Stimulated activated CD8-positive, alpha-beta memory T cell treated with anti-CD3 and anti-CD28 coated beads, Interleukin-15, amount 100 ng/mL, for 4 hours (primary cell): Measurements from ENCODE around the gene BMF.
"Not testable (repeated sequence)": the region's sequence is repeated elsewhere in the genome, so short reads cannot be mapped to it uniquely, and the experiment has no call there.

Experiments
- DNase-seq, 2 donors: peaks; one replicate each; pipeline ENCODE4 v3.0.0-alpha.2; 2020; ENCODE audit warnings: low read depth in 2 of 2

BMF gene

DNA sequence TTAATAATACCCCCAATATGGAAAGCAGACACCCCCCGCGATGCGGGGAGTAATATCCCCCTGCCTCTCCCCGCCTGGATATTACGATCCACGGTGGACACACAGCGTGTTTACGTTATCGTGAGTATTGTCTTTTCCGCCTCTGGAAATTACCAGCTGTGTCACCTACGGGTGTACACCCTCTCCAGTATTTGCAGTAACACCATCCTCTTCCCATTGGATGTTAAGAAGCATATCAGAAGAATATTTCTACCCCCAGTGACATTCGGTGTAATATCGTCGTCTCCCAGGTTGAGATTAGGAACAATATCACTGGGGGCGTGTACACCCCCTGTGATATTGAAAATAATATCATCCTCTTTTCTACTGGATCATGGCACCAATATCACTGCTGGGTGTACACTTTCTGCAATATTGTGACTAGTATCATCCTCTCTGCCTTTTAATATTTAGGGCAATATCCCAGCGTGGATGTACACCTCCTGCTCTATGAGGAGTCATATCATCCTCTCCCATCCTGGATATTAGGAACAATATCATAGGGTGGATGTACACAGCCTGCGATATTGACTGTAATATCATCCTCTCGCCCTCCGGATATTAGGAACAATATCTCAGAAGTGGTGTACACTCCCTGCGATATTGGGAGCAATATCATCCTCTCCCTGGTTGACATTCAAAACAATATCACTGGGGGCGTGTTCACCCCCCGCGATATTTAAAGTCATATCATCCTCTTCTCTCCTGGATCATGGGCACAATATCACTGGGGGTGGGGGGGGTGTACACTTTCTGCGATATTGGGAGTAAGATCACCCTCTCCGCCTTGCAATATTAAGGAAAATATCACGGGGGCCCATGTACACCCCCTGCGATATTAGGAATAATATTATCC lies 20.3 kb upstream of the BMF start:
- no peak for DNase-seq

DNA sequence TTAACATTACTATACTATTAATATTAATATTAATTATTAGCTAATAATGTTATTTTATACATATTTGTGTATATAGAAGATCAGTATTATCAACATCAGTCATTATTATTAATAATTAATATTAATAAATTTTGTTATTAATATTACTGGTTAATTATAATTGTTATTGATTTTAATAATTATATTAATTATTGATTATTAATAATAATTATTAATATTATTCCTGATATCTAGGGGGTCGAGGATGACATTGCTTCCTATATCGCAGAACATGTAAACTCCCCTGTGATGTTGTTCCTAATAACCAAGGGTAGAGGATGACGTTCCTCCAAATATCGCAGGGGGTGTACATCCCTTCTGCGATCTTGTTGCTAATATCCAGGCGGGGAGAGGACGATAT lies 17.3 kb upstream of the BMF start:
- DNase-seq, result no peak

DNA sequence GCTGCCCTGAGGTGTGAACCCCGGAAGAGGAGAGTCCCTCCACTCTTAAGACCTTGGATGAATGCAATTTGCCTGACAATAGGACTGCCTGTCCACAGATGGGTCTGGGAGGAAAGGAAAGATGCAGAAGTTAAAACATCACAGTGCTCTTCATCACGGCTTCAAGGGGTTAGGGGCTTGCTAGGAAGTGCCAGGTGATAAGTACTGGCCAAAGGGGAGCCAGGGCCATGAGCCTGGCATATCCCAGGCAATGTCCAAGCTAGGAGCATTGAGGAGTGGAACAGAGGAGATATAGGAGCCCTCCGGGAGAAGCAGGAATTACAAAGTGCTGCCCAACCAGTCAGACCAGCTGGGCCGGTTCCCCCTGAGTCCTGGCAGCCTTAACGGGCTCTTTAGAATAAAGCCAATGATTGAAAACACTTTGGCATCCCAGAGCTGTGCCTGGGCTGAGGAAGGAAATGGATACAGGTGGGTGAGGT lies 16.2 kb upstream of the BMF start:
- DNase-seq, result not testable (repeated sequence)

DNA sequence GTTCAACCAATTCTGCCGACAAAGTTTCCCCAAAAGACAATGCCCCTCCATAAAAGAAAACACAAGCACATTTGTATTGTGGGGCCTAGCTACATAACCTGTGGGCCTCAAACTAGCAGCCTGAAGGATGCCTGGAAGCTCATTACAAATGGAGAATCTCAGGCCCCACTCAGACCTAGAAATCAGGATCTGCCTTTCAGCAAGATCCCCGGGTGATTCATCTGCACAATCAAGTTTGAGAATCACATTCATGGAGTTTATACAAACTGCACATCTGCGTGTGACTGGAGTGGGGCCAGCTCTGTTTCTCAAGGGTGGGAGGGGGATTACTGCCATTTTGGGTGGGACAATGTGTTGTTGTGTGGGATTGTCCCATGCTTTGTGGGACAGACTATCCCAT lies 15.7 kb upstream of the BMF start:
- not testable (repeated sequence) for DNase-seq

DNA sequence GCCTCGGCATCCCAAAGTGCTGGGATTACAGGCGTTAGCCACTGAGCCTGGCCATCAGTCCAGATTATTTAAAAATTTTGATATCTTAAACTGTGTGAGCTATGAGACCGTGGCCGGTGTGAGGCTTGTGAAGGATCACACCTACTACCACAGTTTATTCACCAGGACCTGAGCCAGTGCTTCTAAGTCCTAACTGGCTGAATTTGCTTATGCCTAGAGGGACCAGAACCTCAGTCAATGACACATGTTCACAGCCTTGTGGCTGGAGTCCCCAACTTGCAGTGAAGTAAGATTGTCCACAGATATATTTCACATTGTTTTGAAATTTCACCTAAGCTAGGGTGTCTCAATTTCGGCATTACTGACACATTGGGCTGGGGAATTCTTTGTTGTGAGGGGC lies 15.2 kb upstream of the BMF start:
- DNase-seq, result not testable (repeated sequence)

DNA sequence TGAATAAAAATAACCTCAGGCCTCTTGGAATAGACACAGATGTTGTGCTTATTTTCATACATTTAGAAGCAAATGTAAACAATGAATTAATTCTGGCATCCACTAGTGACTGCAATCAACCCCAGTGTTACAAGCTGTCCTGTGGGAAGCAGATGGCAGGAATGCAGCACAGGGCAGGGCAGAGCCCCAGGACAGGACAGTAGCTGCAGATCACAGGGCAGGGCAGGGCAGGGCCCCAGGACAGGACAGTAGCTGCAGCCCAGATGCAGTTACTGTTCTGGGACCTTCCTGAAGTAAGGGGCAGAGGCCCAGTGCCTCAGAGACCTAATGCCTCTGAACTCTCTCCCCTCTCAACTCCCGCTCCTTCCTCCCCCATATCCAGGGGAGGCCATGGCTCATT lies 14.3 kb upstream of the BMF start:
- DNase-seq, result not testable (repeated sequence)

DNA sequence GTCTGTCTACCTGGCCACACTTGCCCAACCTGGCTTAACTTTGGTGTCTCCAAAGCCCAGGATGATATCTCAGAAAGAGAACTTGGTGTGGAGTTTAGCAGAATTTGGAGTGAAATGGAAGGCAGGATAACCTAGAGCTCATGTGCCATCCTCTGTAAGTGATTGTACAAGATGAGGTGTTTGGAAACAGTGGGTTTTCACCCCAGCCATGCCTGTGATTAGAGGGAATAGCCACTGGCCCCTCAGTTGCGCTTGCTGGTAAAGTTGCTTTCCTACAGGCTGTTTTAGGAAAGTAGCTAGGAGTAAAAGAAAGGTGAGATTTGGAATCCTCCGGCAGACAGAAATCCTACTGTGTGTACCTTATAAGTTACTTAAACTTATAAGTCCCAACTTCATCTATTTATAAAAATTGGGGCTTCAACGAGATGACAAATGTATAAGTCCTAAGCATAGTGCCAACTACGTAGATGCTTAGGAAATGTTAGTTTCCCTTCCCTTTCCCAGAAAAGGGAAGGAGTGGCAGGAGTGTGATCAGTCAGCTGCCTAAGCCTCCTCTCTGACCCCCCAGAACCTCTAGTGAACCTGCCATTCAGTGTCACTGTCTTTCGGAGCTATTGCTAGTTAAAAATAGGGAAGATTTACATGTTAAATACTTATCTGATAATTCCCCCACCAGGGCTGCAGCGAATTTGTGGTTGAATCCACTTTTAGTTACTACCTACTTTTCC lies 13.4 kb upstream of the BMF start:
- DNase-seq, result no peak

DNA sequence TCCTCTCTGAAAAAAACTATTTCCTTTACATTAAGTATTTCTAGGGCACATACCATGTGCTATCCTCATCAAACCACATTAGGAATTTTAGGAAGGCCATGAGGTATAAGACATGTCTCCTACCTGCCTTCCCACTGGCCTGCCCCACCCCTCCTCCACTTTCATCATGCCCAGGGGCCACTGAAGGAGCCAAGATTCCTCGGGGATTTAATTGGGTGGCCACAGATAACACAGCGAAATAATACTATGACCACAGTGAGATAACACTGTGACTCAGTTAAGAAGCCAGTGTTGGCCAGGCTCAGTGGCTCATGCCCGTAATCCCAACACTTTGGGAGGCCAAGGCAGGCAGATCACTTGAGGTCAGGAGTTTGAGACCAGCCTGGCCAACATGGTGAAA lies 9.8 kb upstream of the BMF start:
- DNase-seq, result no peak

DNA sequence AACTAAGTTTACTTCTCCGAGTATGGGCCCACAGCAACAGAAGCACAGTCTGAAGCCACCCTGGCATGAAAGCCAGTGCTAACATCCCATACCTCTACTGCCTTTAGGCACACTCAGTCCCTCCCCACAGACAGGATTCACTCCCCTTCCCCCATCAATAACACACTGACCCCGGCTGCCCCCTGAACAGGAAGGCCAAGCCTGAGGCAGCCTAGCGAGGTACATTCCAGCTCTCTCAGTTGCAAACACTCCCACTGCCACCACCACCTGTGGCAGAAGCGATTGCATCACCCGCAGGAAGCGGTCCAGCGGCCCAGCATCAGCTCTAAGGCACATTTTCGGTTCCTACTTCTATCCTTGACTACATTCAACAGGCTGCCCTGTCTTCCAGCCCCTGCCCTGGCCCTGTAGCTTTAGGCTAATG lies 7.0 kb upstream of the BMF start:
- DNase-seq, result no peak

DNA sequence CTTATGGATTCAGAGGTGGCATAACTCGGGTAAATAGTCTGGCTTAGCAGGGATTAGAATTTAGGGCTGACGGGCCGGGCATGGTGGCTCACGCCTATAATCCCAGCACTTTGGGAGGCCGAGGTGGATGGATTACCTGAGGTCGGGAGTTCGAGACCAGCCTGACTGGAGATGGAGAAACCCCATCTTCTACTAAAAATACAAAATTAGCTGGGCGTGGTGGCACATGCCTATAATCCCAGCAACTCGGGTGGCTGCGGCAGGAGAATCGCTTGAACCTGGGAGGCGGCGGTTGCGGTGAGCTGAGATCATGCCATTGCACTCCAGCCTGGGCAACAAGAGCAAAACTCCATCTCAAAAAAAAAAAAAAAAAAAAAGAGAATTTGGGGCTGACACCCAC lies 6.4 kb upstream of the BMF start:
- DNase-seq, result not testable (repeated sequence)

DNA sequence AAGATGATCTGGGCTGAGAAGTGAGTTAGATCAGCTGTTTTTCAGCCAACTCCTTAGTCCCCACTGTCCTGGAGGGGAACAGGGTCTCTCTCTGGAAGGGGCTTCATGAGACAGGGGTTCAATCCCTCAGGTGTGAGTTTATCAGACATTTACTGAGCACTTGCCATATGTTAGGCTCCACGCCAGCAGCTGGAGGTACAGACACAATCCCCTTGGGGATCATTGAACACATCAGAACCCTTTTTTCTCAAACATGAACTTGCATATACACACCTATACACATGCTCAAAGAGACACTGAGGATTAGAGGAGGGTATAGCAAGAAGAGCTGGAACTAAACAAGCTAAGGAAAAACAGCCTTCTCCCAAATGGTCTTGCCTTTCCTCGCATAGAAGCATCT lies 5.5 kb upstream of the BMF start:
- no peak for DNase-seq

DNA sequence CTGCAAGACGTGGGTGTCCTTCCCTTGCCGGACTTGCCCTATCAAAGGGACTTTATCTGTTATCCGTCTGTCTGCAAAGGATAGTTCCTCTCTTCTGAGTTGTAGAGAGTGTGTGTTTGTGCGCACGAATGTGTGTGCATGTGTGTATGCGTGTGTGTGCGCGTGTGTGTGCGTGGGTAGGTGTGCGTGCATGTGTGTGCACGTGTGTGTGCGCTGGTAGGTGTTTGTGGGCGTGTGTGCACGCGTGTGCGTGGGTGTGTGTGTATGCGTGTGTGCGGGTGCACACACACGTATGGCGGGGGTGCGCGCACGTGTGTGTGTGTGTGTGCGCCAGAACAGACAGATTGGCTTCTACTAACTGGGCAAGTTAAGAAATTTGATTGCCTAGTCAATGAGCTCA lies 4.1 kb upstream of the BMF start:
- no peak for DNase-seq

DNA sequence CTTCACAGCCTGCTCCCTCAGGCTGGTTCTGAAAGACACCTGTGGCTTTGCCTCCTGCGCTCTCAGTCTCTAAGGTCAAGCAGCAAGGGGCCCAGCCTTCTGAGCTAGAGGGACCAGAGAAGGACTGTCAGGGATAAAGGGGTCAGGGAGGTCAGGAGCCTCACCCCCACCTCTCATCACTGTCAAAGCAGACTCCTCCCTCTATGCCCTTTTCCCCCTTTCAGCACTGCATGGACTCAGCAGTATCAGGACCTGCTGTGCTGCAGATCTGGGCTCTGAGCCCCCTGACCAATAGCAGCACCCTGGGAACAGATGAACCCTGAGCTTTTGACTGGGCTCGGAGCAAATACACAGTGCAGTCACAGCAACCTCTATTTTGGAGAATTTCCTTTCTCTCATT lies 3.2 kb upstream of the BMF start:
- no peak for DNase-seq

DNA sequence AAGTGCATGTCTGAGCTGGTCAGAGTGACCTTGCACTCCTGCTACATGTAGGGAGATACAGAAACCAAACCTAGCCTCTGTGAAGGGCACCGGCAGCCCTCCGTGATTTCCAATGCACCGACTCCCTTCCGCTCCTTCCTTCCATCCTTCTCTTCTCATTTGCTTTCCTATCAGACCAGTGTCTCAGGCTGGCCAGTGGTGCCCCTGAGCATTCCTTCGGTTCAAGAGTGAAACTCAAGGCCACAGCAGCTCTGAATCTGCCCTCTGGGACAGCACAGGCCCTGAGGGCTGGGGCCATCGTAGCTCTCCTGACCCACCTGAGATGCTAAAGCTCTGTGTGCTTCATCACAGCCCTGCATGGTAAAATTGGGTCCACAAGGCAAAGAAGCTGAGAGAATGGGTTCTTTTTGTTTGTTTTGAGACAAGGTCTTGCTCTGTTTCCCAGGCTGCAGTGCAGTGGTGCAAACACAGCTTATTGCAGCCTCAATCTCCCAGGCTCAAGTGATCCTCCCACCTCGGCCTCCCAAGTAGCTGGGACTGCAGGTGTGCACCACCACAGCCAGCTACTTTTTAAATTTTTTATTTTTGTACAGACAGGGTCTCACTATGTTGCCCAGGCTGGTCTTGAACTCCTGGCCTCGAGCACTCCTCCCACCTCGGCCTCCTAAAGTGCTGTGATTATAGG lies 2.3 kb upstream of the BMF start:
- no peak for DNase-seq

DNA sequence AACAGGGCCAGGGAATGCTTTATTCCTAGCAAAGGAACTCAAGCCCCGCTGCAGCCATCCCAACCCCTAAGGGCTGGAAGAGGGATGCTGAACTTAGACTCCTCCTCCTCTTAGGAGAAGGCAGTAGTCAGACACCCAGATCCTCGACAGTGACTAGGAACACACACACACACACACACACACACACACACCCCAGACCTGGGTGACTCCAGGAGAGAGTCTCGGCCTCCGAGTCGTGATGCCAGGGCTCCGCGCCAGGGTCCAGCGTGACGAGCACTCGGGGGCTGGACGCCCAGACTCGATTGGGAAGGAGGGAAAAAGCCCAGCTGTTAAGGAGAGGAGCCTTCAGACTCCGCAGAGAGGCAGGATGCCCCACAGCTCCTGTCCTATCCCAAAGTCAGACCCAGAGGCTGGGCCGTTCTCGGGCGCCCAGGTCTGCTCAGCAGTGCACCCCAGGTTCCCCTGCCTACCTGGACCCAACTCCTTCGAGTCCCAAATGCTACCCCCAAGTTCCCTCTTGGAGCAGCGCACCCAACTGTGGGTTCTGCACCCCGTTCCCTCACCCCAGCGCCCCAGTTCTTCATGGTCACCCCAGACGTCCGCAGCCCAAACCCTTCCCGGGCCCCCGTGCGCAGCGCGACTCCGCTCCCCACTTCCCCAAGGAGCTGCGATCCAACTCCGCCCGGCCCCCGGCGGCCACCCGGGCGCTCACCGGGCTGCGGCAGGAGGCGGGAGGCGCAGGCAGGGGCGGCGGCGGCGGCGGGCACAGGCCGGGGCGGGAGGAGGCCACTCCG lies 421 bp downstream of the BMF start:
- DNase-seq, result no peak

DNA sequence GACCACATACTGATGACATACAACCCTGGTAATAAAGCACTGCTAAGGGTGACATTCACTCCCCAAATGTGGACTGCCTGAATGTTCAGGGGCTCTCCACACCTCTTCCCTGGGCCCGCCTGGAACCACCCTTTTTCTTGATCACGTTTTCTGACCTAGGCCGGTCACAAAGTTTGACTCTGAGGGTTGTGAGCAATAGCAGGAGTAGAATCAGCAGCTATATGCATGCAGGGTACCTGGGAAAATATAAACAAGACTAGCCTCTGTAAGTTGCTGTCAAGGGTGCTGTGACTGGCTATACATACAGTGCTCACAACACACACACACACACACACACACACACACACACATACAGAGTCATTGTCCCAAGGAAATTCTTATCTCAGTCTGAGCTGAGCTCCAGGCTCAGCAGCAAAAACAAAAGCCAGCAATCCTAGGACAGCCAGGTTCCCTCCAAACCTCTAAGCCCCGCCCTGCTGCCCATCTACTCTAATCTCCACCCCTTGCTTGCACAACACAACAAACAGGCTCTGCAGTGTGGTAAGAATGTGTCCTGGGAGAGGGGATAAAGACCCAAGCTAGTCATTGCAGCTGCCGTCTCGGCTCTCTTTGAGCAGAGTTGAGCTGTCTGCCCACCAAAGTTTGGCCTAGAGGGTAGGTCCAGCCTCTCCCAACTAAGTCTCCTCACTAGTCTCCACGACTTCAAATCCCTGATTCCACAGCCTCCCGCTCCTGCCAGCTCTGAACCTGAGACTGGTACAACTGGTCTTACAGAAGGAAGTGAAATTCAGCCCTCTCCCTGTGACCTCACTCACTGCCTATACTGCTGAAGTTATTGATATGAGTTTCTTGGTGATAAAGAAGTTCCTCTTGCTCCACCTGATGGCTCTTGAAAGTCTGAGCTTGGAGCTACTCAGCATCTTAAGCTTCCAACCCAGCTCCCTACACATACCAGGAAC lies 2.2 kb downstream of the BMF start:
- no peak for DNase-seq

DNA sequence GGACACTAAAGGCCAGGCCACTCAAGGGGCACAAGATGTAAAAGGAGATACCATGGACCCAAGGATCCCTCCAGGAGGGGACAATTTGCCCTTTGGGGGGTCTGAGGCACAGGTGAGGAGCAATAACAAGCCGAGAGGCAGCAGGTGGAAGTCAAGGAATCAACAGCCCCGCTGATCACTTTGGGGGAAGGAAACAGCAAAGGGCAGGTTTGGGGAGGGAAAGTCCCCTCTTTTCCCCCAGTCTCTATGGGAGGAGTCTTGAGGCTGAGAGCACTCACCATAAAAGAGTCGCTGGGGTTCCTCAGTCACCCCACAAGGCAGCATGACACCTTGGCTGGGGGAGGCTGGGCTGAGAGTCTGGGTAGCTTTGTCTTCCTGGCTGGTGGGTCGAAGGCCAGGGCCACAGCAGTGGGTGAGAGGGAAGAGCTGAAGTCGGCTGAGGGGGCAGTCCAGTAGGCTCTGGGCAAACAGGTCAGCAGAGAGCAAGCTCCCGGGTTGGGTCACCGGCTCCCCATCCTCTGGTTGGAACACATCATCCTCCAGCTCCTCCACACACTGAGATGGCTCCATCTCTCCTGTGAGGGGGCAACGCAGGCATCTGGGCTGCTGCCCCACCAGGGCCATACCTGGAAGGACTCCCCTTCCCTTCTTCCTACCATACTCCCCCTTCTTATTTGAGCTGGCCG lies 3.0 kb downstream of the BMF start:
- DNase-seq, result no peak

DNA sequence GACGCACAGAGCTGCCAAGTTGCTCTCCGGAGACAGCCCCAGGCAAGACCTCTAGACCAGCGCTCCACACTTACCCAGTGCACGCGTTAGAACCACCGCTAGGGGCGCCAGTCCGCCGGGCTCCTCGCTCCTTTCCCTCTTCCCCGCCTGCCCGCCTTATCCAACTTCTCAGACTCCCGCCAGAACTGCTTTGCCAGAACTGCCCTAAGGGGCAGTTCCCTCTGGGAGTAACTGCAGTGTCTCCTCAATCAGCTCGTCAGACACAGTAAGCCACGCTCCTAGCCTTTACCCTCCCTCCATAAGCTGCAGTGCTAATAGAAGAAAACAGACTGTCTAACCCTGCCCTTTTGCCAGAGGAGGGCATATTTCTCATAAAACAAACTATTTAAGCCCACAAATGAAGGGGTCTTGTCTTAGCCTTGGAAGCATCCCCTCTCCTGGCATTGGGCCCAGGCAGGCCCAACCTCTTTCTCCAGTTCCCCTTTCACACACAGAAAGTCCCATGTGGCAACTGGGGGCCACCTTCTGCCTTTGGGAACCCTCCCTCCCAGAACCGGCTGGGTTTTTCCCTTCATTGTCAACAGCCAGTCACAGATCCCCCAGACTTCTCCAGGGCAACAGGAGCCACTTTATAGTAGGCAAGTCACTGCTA lies 3.7 kb downstream of the BMF start:
- peak; percentile 46 to 55 for DNase-seq

DNA sequence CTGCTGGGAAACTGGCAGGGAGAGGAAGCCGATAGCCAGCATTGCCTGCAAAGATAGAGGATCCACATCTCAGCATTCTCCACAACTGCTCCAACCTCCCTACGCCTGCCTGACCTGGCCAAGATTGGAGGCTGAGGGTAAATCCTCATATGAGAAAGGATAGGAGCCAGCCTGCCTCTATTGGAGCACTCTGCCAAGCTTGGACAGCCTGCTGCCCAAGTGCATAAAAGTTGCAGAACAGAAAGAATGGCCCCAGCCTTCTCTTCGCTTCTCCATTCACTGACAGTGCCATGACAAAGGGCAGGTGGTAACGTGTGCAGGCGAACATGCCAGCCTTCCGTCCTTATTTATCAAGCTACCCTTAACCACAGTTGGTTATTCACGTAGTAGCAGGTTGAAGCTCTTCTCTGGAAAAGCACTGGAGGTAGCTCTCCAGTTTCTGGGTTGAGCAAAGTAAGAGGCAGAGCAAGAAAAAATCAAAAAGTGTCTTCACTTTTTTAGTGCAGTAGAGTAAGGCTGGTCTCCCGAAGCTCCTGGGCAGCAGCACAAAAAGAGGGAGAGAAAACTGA lies 4.3 kb downstream of the BMF start:
- no peak for DNase-seq
